Prostate gland (tissue), 2 donors: ENCODE data around the gene DNMT3L.

Experiments used
- CTCF ChIP-seq, 4 experiments: fragments of 200-600 bp in 2 of 4; fragments of 450-650 bp in 2 of 4; sonication (generic) in 2 of 4; IDR thresholded peaks; 1 replicate in 3 of 4; 2 replicates in 1 of 4; pipeline ENCODE4 v1.5.1; 2016 to 2019; ENCODE audit warnings: antibody characterized with exemption in 4 of 4, mild to moderate bottlenecking in 2 of 4, moderate library complexity in 2 of 4
- POLR2A ChIP-seq: fragments of 450-650 bp; IDR thresholded peaks from one replicate; pipeline ENCODE4 v1.6.1; 2016; ENCODE audit warnings: antibody characterized with exemption, mild to moderate bottlenecking
- POLR2AphosphoS5 ChIP-seq: sonication (generic); formaldehyde crosslinking; IDR thresholded peaks from one replicate; pipeline ENCODE4 v1.6.1; 2017; ENCODE audit warnings: antibody characterized with exemption

GRCh38 chr21:44291936-44292811 is 30.5 kb upstream of the DNMT3L start:
- TF ChIP-seq CTCF (IDR thresholded peaks at IDR 0.05): no peak
- no peak for TF ChIP-seq POLR2A
- TF ChIP-seq POLR2AphosphoS5: no peak
